DOHH2 (cell line): Measurements from ENCODE around the gene CXorf38.

Experiments used
- CTCF ChIP-seq: fragments of 200-600 bp; sonication (generic); IDR thresholded peaks from one replicate; pipeline ENCODE4 v1.5.1; 2014; ENCODE audit warnings: antibody characterized with exemption, mild to moderate bottlenecking, low read depth, low read length; ENCODE audit not compliant: poor library complexity, severe bottlenecking
- EZH2phosphoT487 ChIP-seq: fragments of 200-600 bp; sonication (generic); IDR thresholded peaks from 2 replicates; pipeline ENCODE4 v1.6.1; 2017; ENCODE audit warnings: borderline replicate concordance, mild to moderate bottlenecking, antibody characterized with exemption, low read length, moderate library complexity, mixed read lengths

- TF ChIP-seq CTCF = no peak
- no peak for TF ChIP-seq EZH2phosphoT487
Measured at GRCh38 chrX:40687169-40687568, 39.8 kb upstream of the CXorf38 start.
